Mammary microvascular endothelial cell (primary cell): ENCODE results near the gene OR13G1. TPM values are rescaled to one million over a fixed set of nuclear protein-coding genes. Genes with fewer than 3 reads are reported as not detected.

Experiments
- total RNA-seq: library from RNA; depleted of rRNA; stranded (reverse); fragments of >200 nt; gene quantifications from 2 replicates; pipeline ENCODE4 v1.2.3, GENCODE V29; 2015

OR13G1 gene
- not detected in 2 replicates for total RNA-seq

DNA sequence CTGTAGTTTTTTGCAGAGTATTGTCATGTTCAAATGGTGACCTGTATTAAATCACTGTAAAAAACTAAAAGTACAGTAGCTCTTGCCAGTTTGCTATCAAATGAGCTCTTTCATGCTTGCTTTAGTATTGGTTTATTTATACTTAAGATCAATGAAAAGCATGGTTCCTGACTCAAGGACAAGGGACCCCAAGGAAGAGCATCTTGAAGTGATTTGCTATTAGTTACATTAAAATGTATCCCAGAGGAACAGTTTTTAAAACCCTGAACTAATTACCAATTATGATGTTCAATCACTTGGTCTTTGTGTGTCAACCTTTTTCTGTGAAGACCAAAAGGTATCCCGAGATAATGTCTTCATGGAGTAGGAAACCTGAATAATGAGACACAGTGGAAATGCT lies at the start of gene OR13G1:
TSS of gene OR13G1 (minus strand) at position 101 of the 400 bp plus-strand sequence. CDS start 6,698 bp downstream, outside the sequence.

GRCh38 chr1:247716546-247716945 lies 37.0 kb upstream of the OR13G1 start, which contains the start of gene OR6F1:
Gene OR6F1, minus strand, starts transcription at chr1:247716646. Its CDS starts 3,891 bp downstream, at chr1:247712755.

Other genes with a start within 250 kb of the OR13G1 start
- not detected in 2 replicates for gene OR2B11, start 221.6 kb downstream of the OR13G1 start, total RNA-seq
- gene OR2C3, start 143.3 kb downstream of the OR13G1 start, total RNA-seq, result not detected in 2 replicates
- gene GCSAML, start 130.6 kb downstream of the OR13G1 start, total RNA-seq, result not detected in 2 replicates
- not detected in 2 replicates for gene OR2G2, start 91.4 kb downstream of the OR13G1 start, total RNA-seq
- gene OR2G3, start 74.2 kb downstream of the OR13G1 start, total RNA-seq, result not detected in 2 replicates
- gene OR6F1, start 36.9 kb upstream of the OR13G1 start, total RNA-seq, result not detected in 2 replicates
- gene OR14K1, start 58.9 kb upstream of the OR13G1 start, total RNA-seq, result not detected in 2 replicates
- gene OR14A2, start 68.4 kb upstream of the OR13G1 start, total RNA-seq, result not detected in 2 replicates
- gene OR1C1, start 80.8 kb upstream of the OR13G1 start, total RNA-seq, result not detected in 2 replicates
- not detected in 2 replicates for gene OR14A16, start 144.4 kb upstream of the OR13G1 start, total RNA-seq
- not detected in 2 replicates for gene OR11L1, start 162.2 kb upstream of the OR13G1 start, total RNA-seq
- 0.33 and 0.34 TPM in 2 replicates for gene TRIM58, start 177.4 kb upstream of the OR13G1 start, total RNA-seq
- not detected in 2 replicates for gene OR2W3, start 215.8 kb upstream of the OR13G1 start, total RNA-seq
- not detected in 2 replicates for gene OR2T8, start 240.5 kb upstream of the OR13G1 start, total RNA-seq
- gene OR2AJ1, start 245.2 kb upstream of the OR13G1 start, total RNA-seq, result not detected in 2 replicates